Measurements from ENCODE around the gene SPDYE2.
"Not testable (repeated sequence)": the region's sequence is repeated elsewhere in the genome, so short reads cannot be mapped to it uniquely, and the experiment has no call there.

GRCh38 chr7:102527822-102528793 is 22.9 kb upstream of the SPDYE2 start:
- TF ChIP-seq POLR2AphosphoS5 (IDR thresholded peaks at IDR 0.05; ENCODE audit: insufficient read depth in 1 of 2, low read depth in 1 of 2); CTCF (IDR thresholded peaks at IDR 0.05): not testable (repeated sequence)
